Gastrocnemius medialis (tissue), 4 donors: ENCODE data around the gene SIT1. TPM values are rescaled to one million over a fixed set of nuclear protein-coding genes. Genes with fewer than 3 reads are reported as not detected.
"Not testable (repeated sequence)": the region's sequence is repeated elsewhere in the genome, so short reads cannot be mapped to it uniquely, and the experiment has no call there.

Source experiments
- ATAC-seq, 2 donors: fragments of 150-250 bp; one replicate each; pipeline ENCODE4 v1.9.1; 2016
- DNase-seq, 2 donors: peaks; one replicate each; pipeline ENCODE4 v3.0.0-alpha.2; 2019
- H3K27ac ChIP-seq, 4 donors: fragments of 200-600 bp; sonication (generic); 1 replicate in 1 of 4; 2 replicates in 3 of 4; pipeline ENCODE4 v1.5.1; 2016 to 2018; ENCODE audit warnings: mild to moderate bottlenecking in 2 of 4, moderate library complexity in 1 of 4
- H3K27me3 ChIP-seq, 3 donors: fragments of 200-600 bp; sonication (generic) in 2 of 3; 1 replicate in 1 of 3; 2 replicates in 2 of 3; pipeline versions ENCODE4 v1.5.1 to v1.6.0; 2016 to 2019; ENCODE audit warnings: mild to moderate bottlenecking in 1 of 3, moderate library complexity in 1 of 3
- H3K36me3 ChIP-seq, 2 donors: fragments of 200-600 bp; sonication (generic) in 1 of 2; one replicate each; pipeline ENCODE4 v1.5.1; 2017 to 2018
- H3K4me1 ChIP-seq, 2 donors: fragments of 200-600 bp; sonication (generic) in 1 of 2; one replicate each; pipeline ENCODE4 v1.5.1; 2016 to 2017; ENCODE audit warnings: mild to moderate bottlenecking in 2 of 2
- H3K4me3 ChIP-seq, 4 donors: fragments of 200-600 bp; sonication (generic) in 3 of 4; 1 replicate in 1 of 4; 2 replicates in 3 of 4; pipeline ENCODE4 v1.5.1; 2016 to 2019; ENCODE audit warnings: mild to moderate bottlenecking in 2 of 4
- H3K9me3 ChIP-seq, 3 donors: fragments of 200-600 bp; sonication (generic) in 2 of 3; 1 replicate in 1 of 3; 2 replicates in 2 of 3; pipeline ENCODE4 v1.5.1; 2016 to 2019
- CTCF ChIP-seq, 5 experiments: fragments of 450-650 bp in 3 of 5; fragments of 200-600 bp in 2 of 5; sonication (generic) in 2 of 5; IDR thresholded peaks in 4 of 5; conservative IDR thresholded peaks in 1 of 5; 1 replicate in 4 of 5; 2 replicates in 1 of 5; pipeline ENCODE4 v1.5.1; 2016 to 2019; ENCODE audit warnings: antibody characterized with exemption in 5 of 5, mild to moderate bottlenecking in 3 of 5, moderate library complexity in 3 of 5
- POLR2A ChIP-seq, 2 donors: fragments of 450-650 bp; IDR thresholded peaks; one replicate each; pipeline ENCODE4 v1.6.1; 2017; ENCODE audit warnings: antibody characterized with exemption in 2 of 2, mild to moderate bottlenecking in 2 of 2, moderate library complexity in 2 of 2
- in situ Hi-C, 4 donors: fragments of 200-750 bp; cut with MboI; loops; one replicate each; pipeline versions ENCODE4 v1.15.0 to v1.8.0; 2017; ENCODE audit warnings: low sequenced_read_pairs in 4 of 4
- intact Hi-C: fragments of 100-400 bp; cut with DNase I; formaldehyde crosslinking; loops from one replicate; pipeline ENCODE4 v1.15.1; 2023; ENCODE audit warnings: low total_unique reads
- total RNA-seq, 4 donors: library from RNA; depleted of rRNA; stranded (reverse); fragments of >200 nt; gene quantifications; one replicate each; pipeline versions ENCODE4 v1.1.0 to v1.2.3, GENCODE V29; 2016

SIT1 gene
- total RNA-seq, 4 donors from 2014 or later: not detected

- in situ Hi-C loops (loop anchor here in 1 of 4 donors (10.0 kb wide), 1 partner anchor 55 kb away; no protein-coding TSS in a partner anchor), intact Hi-C loops (no loop called here)
- no peak for ATAC-seq
- no peak for DNase-seq
- no peak overlapping the region for H3K4me3 ChIP-seq
- H3K27me3 ChIP-seq: no peaks in the 10 kb centered on the region
- H3K27ac ChIP-seq: no peak overlapping the region
- TF ChIP-seq POLR2A (IDR thresholded peaks at IDR 0.05) (no peak), CTCF (IDR thresholded peaks at IDR 0.05 in 4 of 5, conservative IDR thresholded peaks at IDR 0.05 in 1 of 5) (no peak)
- H3K36me3 ChIP-seq: no peaks in the 10 kb centered on the region
- H3K9me3 ChIP-seq: no peaks in the 10 kb centered on the region
- H3K4me1 ChIP-seq: no peaks in the 10 kb centered on the region
Measured at GRCh38 chr9:35639631-35640030, 11.1 kb downstream of the SIT1 start.

- ATAC-seq, H3K36me3 ChIP-seq, H3K27me3 ChIP-seq, DNase-seq, H3K4me3 ChIP-seq, intact Hi-C loops, in situ Hi-C loops, H3K9me3 ChIP-seq, H3K4me1 ChIP-seq, H3K27ac ChIP-seq: not testable (repeated sequence)
Measured at GRCh38 chr9:35639225-35639624, 11.5 kb downstream of the SIT1 start.

- H3K27me3 ChIP-seq, in situ Hi-C loops, DNase-seq, H3K4me3 ChIP-seq, H3K4me1 ChIP-seq, H3K9me3 ChIP-seq, H3K27ac ChIP-seq, intact Hi-C loops, H3K36me3 ChIP-seq, ATAC-seq: not testable (repeated sequence)
Measured at GRCh38 chr9:35638751-35639150, 12.0 kb downstream of the SIT1 start.

- H3K4me1 ChIP-seq, DNase-seq, ATAC-seq, H3K27me3 ChIP-seq, H3K4me3 ChIP-seq, H3K36me3 ChIP-seq, intact Hi-C loops, H3K27ac ChIP-seq, H3K9me3 ChIP-seq, in situ Hi-C loops: not testable (repeated sequence)
Measured at GRCh38 chr9:35637427-35637955, 13.2 kb downstream of the SIT1 start.

GRCh38 chr9:35636877-35637246 is 13.9 kb downstream of the SIT1 start:
- H3K4me1 ChIP-seq, H3K4me3 ChIP-seq, DNase-seq, H3K27ac ChIP-seq, H3K27me3 ChIP-seq, in situ Hi-C loops, H3K9me3 ChIP-seq, H3K36me3 ChIP-seq, intact Hi-C loops, ATAC-seq: not testable (repeated sequence)

GRCh38 chr9:35636135-35636876 is 14.4 kb downstream of the SIT1 start:
- H3K27ac ChIP-seq: no peak overlapping the region

More at GRCh38 chr9:35636135-35636876, 14.4 kb downstream of the SIT1 start:
- no peaks in the 10 kb centered on the region for H3K36me3 ChIP-seq
- H3K4me3 ChIP-seq: no peak overlapping the region
- H3K9me3 ChIP-seq: no peaks in the 10 kb centered on the region
- no peaks in the 10 kb centered on the region for H3K27me3 ChIP-seq
- no peaks in the 10 kb centered on the region for H3K4me1 ChIP-seq
- DNase-seq (no peak), ATAC-seq (no peak)
- intact Hi-C loops: no loop called here
- no peak for TF ChIP-seq CTCF (IDR thresholded peaks at IDR 0.05 in 4 of 5, conservative IDR thresholded peaks at IDR 0.05 in 1 of 5)
- TF ChIP-seq POLR2A (IDR thresholded peaks at IDR 0.05): no peak
- in situ Hi-C loops: no loop called here
